NCI-H1105 (cell line): Measurements from ENCODE around the gene VARS1.
A peak's percentile ranks its signal among the peaks of the same experiment; 100 is the strongest.
"Not testable (repeated sequence)": the region's sequence is repeated elsewhere in the genome, so short reads cannot be mapped to it uniquely, and the experiment has no call there.

Source experiments
- DNase-seq: peaks from one replicate; lab custom pipeline; 2025; lab: John Stamatoyannopoulos, UW

The VARS1 gene

DNA sequence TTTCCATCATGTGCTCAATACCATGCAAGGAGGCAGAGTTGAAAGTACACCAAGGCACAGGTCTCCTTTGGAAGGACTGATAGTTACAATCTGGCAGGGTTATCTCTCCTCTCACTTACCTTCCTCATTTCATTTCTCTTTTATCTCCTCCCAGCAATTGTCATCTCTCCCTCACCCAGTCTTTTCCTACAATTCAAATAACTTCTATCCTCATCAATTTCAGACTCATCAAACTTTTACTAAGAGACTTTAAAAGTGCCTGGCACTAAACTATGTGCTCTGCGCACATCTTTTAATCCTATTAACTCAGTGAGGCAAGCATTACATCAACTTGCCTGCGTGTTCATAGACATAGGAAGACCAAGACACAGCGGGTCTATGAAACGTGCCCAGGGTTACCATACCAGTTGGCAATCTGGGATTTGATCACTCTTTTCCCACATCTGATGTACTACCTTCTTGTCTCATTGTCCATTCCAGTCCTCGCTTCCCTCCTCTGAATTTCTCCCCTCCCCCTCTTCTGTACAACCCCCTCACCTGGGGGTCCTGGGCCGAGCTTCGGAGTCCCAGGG lies 1.2 kb downstream of the VARS1 start:
- DNase-seq, result no peak

DNA sequence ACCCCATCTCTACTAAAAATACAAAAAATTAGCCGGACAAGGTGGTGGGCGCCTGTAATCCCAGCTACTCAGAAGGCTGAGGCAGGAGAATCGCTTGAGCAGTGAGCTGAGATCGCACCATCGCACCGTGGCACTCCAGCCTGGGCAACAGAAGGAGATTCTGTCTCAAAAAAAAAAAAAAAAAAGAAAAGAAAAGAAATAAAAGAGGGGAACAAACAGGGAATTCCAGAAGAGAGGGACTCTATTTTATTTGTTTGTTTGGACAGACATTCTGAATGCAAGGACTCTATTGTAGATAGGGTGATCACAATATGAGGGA lies 1.7 kb downstream of the VARS1 start:
- DNase-seq, result not testable (repeated sequence)

- no peak for DNase-seq
These were observed 2.8 kb downstream of the VARS1 start for GRCh38 chr6:31792761-31793171.

DNA sequence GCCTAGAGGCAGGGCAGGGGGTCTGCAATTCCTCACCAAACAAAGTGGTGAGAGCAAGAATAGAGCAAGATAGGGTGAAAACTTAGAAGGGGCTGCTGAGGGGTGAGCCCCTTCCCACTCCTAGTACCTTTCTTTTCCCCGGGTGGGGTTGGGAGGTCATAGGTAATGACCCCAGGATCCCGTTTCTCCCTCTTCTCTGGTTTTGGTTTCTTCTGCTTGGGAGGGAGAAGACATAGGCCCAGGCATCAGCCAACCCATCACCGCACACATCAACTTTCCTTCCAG lies 3.5 kb downstream of the VARS1 start:
- DNase-seq, result no peak

DNA sequence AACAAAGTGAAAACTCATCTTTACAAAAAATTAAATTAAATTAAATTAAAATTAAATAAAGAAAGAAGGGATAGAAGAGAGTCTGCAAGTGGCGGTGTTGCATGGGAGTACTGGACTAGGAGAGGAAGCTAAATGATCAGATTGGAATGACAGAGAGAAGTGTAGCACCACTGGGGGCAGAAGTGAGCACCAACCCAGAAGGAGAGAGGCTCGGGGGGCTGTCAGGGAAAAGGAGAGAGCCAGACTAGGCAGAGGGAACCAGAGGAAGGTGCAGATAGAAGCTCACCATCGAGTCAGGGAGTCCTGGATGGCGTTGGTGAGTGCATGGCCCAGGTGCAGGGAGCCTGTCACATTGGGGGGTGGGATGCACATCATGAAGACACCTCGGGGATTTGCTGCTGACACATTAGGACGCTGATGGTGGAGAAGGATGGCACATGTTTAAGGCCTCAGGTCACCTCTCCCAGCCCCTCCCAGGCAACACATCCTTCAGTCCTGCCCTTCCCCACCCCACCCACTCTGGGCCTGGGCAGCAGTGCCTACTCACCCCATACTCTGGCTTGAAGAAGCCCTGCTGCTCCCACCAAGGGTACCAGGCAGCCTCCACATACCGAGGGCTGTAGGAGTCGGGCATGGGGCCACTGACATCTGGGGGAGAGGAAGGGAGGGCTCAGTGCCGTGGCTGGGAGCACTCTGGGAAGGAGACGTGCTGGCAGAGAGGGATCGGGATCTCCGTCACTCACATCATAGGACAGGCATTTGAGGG lies 4.0 kb downstream of the VARS1 start:
- no peak for DNase-seq

GRCh38 chr6:31785475-31785874 lies 10.1 kb downstream of the VARS1 start:
- no peak for DNase-seq

DNA sequence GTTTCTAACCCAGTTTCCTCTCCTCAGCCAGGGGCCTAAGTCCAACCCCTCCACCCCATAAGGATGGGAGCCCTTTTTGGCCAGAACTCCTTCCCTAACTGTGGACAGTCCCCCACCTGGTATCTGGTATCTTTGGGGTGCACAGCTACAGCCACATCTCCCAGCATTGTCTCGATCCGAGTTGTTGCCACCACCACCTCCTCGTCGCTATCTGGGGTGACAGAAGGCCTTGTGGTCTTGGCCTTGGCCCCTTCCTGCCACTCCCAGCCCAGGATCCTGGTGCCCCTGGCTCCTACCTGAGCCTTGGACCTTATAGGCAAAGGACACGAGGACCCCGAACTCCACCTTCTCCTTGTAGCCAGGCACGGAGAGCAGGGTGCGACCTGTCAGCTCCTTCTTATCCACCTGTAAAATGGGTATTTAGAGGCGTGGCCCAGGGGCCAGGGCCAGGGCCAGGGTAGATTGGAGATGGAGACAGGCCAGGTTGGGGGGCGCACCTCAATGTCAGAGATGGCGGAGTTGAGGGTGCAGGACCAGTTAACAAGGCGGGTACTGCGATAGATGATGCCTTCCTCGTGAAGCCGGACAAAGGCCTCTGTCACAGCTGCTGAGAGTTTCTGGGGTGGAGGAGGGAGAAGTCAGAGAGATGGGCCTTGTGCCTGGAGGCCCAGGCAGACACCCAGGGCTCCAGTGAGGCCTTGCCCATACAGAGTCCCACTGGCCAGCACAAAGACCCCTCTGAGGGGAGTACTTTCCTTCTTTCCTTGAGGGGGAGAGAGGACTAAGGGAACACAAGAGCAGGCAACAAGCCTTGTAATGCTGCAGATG lies 11.2 kb downstream of the VARS1 start:
- no peak for DNase-seq

DNA sequence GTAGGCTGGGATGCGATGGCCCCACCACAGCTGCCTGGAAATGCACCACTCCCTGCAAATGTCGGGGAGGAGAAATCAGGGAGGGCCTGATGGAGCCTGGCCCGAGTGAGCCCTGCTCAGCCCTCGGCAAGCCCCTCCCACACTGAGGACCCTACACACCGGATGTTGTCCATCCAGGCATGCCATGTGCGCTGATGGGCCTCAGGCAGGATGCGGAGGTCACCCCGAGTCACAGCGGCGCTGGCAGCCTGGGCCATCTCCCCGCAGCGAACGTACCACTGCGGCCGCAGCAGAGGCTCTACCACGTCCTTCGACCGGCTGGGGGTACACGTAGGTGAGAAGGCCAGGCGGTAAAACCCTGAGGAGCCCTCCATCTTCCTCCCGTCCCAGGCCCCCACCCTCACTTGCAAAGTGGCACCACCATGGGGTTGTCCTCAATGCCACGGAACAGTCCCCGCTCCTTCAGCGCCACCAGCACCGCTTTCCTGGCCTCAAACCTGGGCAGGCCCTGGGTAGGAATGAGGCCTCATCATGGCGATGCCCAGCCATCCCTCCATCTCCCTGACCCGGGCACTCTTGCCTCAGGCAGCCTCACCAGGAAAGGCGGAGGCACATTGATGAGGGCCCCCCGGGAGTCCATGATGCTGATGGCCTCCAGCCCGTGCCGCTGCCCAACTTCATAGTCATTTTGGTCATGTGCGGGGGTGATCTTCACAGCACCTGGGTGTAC lies 13.3 kb downstream of the VARS1 start:
- no peak for DNase-seq

GRCh38 chr6:31781244-31782125 lies 14.1 kb downstream of the VARS1 start:
- DNase-seq, result no peak

GRCh38 chr6:31780507-31781243 lies 14.9 kb downstream of the VARS1 start:
- no peak for DNase-seq

DNA sequence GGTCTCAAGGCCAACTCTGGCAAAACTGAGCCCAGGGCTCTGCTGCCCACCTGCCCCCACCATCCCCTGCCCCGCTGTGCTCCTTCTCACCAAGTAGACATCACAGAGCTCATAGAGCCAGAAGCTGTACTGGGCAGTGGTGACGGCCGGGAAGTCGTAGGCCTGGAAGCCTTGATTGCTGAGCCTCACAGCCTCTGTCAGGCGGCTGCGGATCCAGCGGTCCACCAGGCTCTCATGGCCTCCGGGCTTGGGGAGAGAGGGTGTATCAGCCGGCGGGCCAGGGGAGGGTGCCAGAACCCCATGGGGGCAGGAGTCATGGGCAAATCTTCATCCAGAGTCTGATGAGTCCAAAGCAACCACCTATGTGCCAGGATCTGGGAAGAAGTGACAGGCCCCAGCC lies 15.6 kb downstream of the VARS1 start:
- DNase-seq, result no peak

DNA sequence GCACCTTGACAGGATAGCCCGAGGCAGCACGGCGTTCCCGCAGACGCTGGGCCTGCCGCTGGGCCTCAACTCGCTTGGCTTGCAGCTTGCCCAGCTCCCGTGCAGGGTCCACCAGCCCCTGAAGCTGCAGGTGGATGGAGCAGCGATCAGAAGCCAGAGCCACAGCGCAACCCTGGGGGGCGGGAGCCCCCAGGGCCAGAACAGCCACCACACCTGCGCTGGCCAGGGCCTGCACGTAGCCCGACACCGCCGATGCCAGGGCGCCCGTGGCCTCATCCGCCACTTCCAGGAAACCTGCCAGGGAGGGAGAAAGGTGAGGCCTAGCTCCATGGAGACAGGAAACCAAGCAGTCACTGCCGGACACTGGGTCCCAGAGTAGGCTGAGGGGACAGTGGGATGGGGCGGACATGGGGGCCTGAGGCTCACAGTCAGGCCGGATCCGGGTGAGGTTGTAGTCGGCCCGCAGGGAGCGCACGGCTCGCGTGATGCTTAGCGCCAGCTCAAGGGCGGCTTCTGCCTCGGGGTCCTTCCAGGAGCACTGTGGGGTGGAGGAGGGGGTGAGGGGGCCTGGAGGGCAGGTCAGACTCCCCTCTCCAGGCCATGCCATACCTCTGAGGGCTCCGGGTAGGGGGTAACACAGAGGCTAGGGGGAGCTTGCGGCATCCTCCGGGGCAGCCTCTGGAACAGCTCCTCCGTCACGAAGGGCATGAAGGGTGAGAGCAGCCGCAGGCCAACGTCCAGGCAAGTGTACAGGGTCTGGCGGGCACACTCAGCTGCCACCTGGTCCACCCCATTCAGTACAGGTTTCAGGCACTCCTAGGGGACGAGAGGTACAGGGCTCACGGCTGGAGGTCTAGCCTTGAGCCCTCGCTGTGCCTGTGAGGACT lies 16.3 kb downstream of the VARS1 start:
- no peak for DNase-seq

- no peak for DNase-seq
These were observed 17.4 kb downstream of the VARS1 start for GRCh38 chr6:31778193-31778592.

GRCh38 chr6:31777667-31778050 lies 17.9 kb downstream of the VARS1 start:
- DNase-seq, result no peak

DNA sequence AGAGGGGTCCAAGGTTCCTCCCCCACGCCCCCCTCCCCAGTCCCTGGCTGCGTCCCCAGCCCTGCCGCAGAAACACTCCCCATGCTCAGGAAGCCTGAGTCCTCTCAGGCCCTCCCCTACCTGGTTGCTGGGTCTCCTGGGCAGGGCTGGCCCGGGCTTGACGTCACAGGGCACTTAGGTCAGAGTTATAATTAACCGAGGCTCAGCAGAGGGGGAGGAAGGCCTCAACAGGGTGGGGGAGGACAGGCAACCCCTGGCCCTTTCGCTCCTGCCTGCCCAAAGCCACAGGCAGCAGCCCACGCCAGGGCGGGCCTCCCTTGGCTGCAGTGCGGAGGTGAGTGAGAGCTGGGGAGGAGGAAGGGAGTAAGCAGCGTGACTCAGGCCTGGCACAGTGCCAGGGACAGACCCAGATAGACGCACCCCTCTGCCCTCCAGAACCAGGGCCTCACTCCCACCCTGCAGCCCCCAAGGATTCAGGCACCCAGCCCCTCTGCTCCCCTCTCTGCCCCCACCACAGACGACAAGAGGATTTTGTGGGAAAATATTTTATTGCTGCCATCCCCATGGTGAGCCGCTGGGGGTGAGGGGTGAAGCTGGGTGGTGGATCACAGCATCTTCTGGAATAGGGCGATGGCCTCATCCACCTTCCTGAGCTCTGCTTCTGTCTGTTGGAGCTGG lies 18.4 kb downstream of the VARS1 start, which contains the start of gene VWA7:
TSS of gene VWA7 (minus strand) at position 340 of the 678 bp plus-strand sequence. CDS start 549 bp downstream, outside the sequence.
- peak; percentile 72 for DNase-seq

DNA sequence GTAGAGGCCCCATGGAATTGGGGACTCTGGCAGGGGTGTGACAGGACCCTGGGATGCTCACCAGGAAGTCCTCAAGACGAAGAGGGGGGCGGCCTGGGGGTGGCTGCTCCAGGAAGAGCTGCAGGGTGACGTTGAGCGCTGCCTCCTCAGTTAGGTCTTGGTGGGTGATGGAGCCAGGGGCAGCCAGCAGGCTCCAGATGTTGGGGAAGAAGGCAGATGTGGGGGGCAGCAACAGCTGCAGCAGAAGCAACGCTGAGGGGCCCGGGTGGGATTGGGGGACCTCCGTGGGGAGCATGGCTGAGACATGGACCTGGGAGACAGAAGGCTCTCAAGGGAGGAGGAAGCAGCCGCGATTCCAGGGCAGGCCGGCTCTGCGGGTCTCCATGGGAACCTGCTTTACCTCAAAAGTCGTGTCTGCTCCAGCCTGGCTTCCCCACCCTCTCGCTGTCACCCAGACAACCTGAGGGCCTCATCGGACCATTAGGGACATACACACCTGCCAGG lies 19.0 kb downstream of the VARS1 start:
- no peak for DNase-seq

GRCh38 chr6:31775633-31776484 lies 19.7 kb downstream of the VARS1 start:
- no peak for DNase-seq

DNA sequence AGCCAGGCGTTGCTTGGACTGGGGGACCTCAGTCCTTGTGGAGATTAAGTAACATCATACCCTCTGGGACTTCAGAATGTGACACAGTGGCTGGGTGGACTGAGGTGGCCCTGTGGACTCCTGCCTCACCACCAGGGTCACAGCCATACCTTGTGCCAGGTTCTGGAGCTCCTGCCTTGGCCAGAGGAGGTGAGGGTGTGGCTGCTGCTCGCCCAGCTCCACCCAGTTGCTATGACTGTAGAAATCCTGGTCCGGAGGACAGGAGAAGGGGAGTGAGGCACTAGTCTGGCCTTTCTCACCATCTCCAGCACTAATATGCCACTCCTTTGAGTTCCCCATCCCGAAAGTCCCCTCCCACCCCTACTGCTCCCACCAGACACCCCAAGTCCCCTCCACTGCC lies 20.4 kb downstream of the VARS1 start:
- DNase-seq, result no peak
